H1 (cell line): ENCODE data around the gene VIT.

Source experiments
- CHD1 ChIP-seq: IDR thresholded peaks from 2 replicates; pipeline ENCODE4 v1.6.1; 2012; ENCODE audit warnings: low read depth, low read length, improper control_type of control experiment
- CTCF ChIP-seq, 3 experiments: IDR thresholded peaks; 1 replicate in 2 of 3; 2 replicates in 1 of 3; pipeline versions ENCODE4 v1.5.1 to v1.6.1; 2011; ENCODE audit warnings: low read length in 3 of 3, mild to moderate bottlenecking in 3 of 3, inconsistent platforms in 2 of 3, low read depth in 1 of 3, moderate library complexity in 1 of 3; ENCODE audit not compliant: insufficient read depth in 1 of 3; ENCODE audit errors: control extremely low read depth in 1 of 3
- EZH2 ChIP-seq: fragments of 200-600 bp; sonication (generic); IDR thresholded peaks from 2 replicates; pipeline ENCODE4 v1.7.1; 2012; ENCODE audit warnings: low read depth, mild to moderate bottlenecking, moderate library complexity, low read length, inconsistent platforms; ENCODE audit not compliant: severe bottlenecking
- GABPA ChIP-seq: IDR thresholded peaks from 2 replicates; pipeline ENCODE4 v1.6.1; 2011; ENCODE audit warnings: mild to moderate bottlenecking, low read length, moderate library complexity, borderline replicate concordance; ENCODE audit not compliant: insufficient read depth
- KDM1A ChIP-seq: fragments of 200-600, 300-600 bp; sonication (generic); IDR thresholded peaks from 2 replicates; pipeline ENCODE4 v1.7.1; 2016; ENCODE audit warnings: mild to moderate bottlenecking, low read length, borderline replicate concordance
- YY1 ChIP-seq: IDR thresholded peaks from 2 replicates; pipeline ENCODE4 v1.6.1; 2011; ENCODE audit warnings: low read depth, mild to moderate bottlenecking, low read length

- TF ChIP-seq KDM1A = no peak
- TF ChIP-seq EZH2 = no peak
- TF ChIP-seq GABPA = no peak
- no peak for TF ChIP-seq CTCF (IDR thresholded peaks at IDR 0.05; ENCODE audit: control extremely low read depth in 1 of 3, insufficient read depth in 1 of 3, low read depth in 1 of 3, low read length in 3 of 3)
- TF ChIP-seq CHD1 = no peak
- no peak for TF ChIP-seq YY1
Observed at GRCh38 chr2:36801088-36801487, 104.6 kb downstream of the VIT start.
